Measurements from ENCODE around the gene ARHGAP44. TPM values are rescaled to one million over a fixed set of nuclear protein-coding genes. Genes with fewer than 3 reads are reported as not detected.

Gene ARHGAP44
- total and polyA plus RNA-seq, 2 of the 13 experiments (the other 11 are each of a cell fraction or from before 2014, with no cell fraction given), result 0.79 to 3.1 TPM

- TF ChIP-seq ZBED4 (CRISPR knock-in tag; IDR thresholded peaks at IDR 0.05; ENCODE audit: borderline replicate concordance) (no peak), TCF12 (IDR thresholded peaks at IDR 0.05) (no peak), TCF12 (CRISPR knock-in tag; IDR thresholded peaks at IDR 0.05) (no peak), SUZ12 (IDR thresholded peaks at IDR 0.05; ENCODE audit: low read depth, low read length) (no peak), RORA (CRISPR knock-in tag; IDR thresholded peaks at IDR 0.05) (no peak), E2F5 (CRISPR knock-in tag; conservative IDR thresholded peaks at IDR 0.05) (no peak), ZNF839 (CRISPR knock-in tag; IDR thresholded peaks at IDR 0.05; ENCODE audit: borderline replicate concordance) (no peak), RARG (CRISPR knock-in tag; IDR thresholded peaks at IDR 0.05; ENCODE audit: low read depth) (no peak), ZNF740 (CRISPR knock-in tag; IDR thresholded peaks at IDR 0.05) (no peak), ZSCAN21 (CRISPR knock-in tag; IDR thresholded peaks at IDR 0.05; ENCODE audit: borderline replicate concordance) (no peak)
Measured at GRCh38 chr17:13030056-13030455, 240.8 kb downstream of the ARHGAP44 start (continued).

All from HepG2 (cell line).